ENCODE measurements around the gene RIT1. TPM values are rescaled to one million over a fixed set of nuclear protein-coding genes. Genes with fewer than 3 reads are reported as not detected.

Gene RIT1
- total RNA-seq, 1 experiment from 2014 or later: 26.4 TPM

GRCh38 chr1:155920717-155921116, 9.6 kb upstream of the RIT1 start:
- H4K5ac ChIP-seq (ENCODE audit: insufficient read length, low read depth, low read length): no peak overlapping the region
- Mint-ChIP-seq H3K9me3 (no peaks in the 10 kb centered on the region), H3K4me1 (no peaks in the 10 kb centered on the region), H3K36me3 (ENCODE audit: insufficient read depth in 1 of 3, low read depth in 3 of 3) (peaks cover 63 to 95% (median 91%) of the 10 kb centered on the region in 3 experiments), H3K27ac (no peak overlapping the region; a peak in 1 of 7 replicates), H3K4me3 (no peak overlapping the region), H3K27me3 (ENCODE audit: low read depth) (no peaks in the 10 kb centered on the region)
- no peak overlapping the region for H2AFZ ChIP-seq (ENCODE audit: low read length)
- H3K79me1 ChIP-seq (ENCODE audit: insufficient read depth, low read depth, low read length, poor library complexity, severe bottlenecking): no peaks in the 10 kb centered on the region
- H4K20me1 ChIP-seq (ENCODE audit: control insufficient read depth, insufficient read depth, insufficient read length): no peaks in the 10 kb centered on the region
- no peaks in the 10 kb centered on the region for H3K27me3 ChIP-seq (ENCODE audit: insufficient read depth, low read length)
- no peak overlapping the region for H2BK120ac ChIP-seq (ENCODE audit: low read depth, low read length, poor library complexity, severe bottlenecking)
- no peak overlapping the region for H3K23ac ChIP-seq (ENCODE audit: insufficient read length, low read depth, low read length)
- H2BK5ac ChIP-seq (ENCODE audit: insufficient read length, low read length): no peak overlapping the region
- no peak overlapping the region for H2BK15ac ChIP-seq (ENCODE audit: low read depth, low read length)
- H3K79me2 ChIP-seq (ENCODE audit: insufficient read depth, low read length): no peaks in the 10 kb centered on the region
- no peak overlapping the region for H3K9ac ChIP-seq (ENCODE audit: extremely low read depth, insufficient read length, low read length)
- H3K27ac ChIP-seq (ENCODE audit: insufficient read length, low read depth, low read length): no peak overlapping the region
- no peak overlapping the region for H3T11ph ChIP-seq (ENCODE audit: low read length)
- no peak overlapping the region for H3K14ac ChIP-seq (ENCODE audit: insufficient read depth, low read length)
- no peak overlapping the region for H2AK5ac ChIP-seq (ENCODE audit: insufficient read length, low read length)
- no peak overlapping the region for H3K4me2 ChIP-seq (ENCODE audit: insufficient read depth, insufficient read length, low read length)
- no peaks in the 10 kb centered on the region for H3K4me1 ChIP-seq (ENCODE audit: insufficient read depth, low read length)
- H2BK12ac ChIP-seq (ENCODE audit: insufficient read length, low read depth, low read length): no peak overlapping the region
- WGBS (ENCODE audit: extremely low coverage, insufficient read length, low lambda C conversion rate): no CpG with 5 or more reads among the region's 3 CpGs
- no peak overlapping the region for H4K8ac ChIP-seq (replicated peaks; ENCODE audit: insufficient read length, low read depth, low read length)
- H2BK20ac ChIP-seq (ENCODE audit: low read depth, low read length, poor library complexity, severe bottlenecking): no peak overlapping the region
- no peak overlapping the region for H4K91ac ChIP-seq (ENCODE audit: insufficient read length, low read depth, low read length)
- H3K4ac ChIP-seq (ENCODE audit: low read depth, low read length): no peak overlapping the region
- H3K23me2 ChIP-seq (ENCODE audit: insufficient read length, low read depth, low read length, poor library complexity, severe bottlenecking): no peaks in the 10 kb centered on the region
- DNase-seq: no peak
- no peak overlapping the region for H3K18ac ChIP-seq (ENCODE audit: insufficient read length, low read depth, low read length)
- TF ChIP-seq CTCF (conservative IDR thresholded peaks at IDR 0.05): no peak
- H3K9me3 ChIP-seq (ENCODE audit: control insufficient read depth, low read depth, low read length): no peaks in the 10 kb centered on the region
- H3K56ac ChIP-seq (ENCODE audit: insufficient read length, low read depth, low read length): no peak overlapping the region
